Fibroblast of the aortic adventitia (primary cell): ENCODE data around the gene ROR1. TPM values are rescaled to one million over a fixed set of nuclear protein-coding genes. Genes with fewer than 3 reads are reported as not detected.
A peak's percentile ranks its signal among the peaks of the same experiment; 100 is the strongest.

Source experiments
- DNase-seq: peaks from one replicate; pipeline ENCODE4 v3.0.0-alpha.2; 2010; ENCODE audit warnings: low read depth
- H3K4me3 ChIP-seq: 2 replicates; pipeline ENCODE4 v1.5.1; 2011; ENCODE audit warnings: low read depth, mild to moderate bottlenecking, control low read depth, low read length, moderate library complexity
- CTCF ChIP-seq: IDR thresholded peaks from 2 replicates; pipeline ENCODE4 v1.5.1; 2011; ENCODE audit warnings: mild to moderate bottlenecking, low read length, control low read depth, inconsistent platforms; ENCODE audit not compliant: insufficient read depth
- total RNA-seq: library from RNA; depleted of rRNA; stranded (reverse); fragments of >200 nt; gene quantifications from 2 replicates; pipeline ENCODE4 v1.2.3, GENCODE V29; 2012; ENCODE audit warnings: low replicate concordance

ROR1 gene
- total RNA-seq, 1 donor: 18.8 TPM

GRCh38 chr1:64183395-64184002 is 409.7 kb downstream of the ROR1 start:
- peak; percentile 52 for DNase-seq
- H3K4me3 ChIP-seq: no peak overlapping the region
- no peak for TF ChIP-seq CTCF

GRCh38 chr1:64184003-64184440 is 410.2 kb downstream of the ROR1 start:
- no peak for TF ChIP-seq CTCF
- peak; percentile 69 for DNase-seq
- H3K4me3 ChIP-seq: no peak overlapping the region

GRCh38 chr1:64186138-64186897 is 412.5 kb downstream of the ROR1 start:
- no peak for TF ChIP-seq CTCF
- DNase-seq: peak; percentile 65
- no peak overlapping the region for H3K4me3 ChIP-seq

GRCh38 chr1:64186898-64187280 is 413.1 kb downstream of the ROR1 start:
- DNase-seq: no peak
- no peak for TF ChIP-seq CTCF
- H3K4me3 ChIP-seq: no peak overlapping the region

DNA sequence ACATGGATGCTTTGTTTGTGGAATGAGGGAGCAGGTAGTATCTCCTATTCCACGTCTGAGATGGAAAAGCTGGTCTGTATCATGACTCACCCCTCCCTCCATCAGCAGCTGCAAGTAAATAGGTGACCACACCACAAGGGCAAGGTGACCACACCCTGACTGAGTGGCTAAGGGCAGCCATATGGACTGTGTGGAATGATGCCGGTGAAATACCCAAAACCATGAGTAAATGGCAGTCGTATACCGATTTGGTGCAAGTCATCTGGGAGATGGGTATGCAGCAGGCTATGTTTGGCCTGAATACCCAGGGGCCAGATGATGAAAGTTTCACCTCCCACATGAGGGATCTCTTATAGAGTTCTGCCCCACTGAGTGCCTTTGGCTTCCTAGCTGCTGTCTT is 413.8 kb downstream of the ROR1 start:
- no peak for DNase-seq
- no peak overlapping the region for H3K4me3 ChIP-seq
- no peak for TF ChIP-seq CTCF

GRCh38 chr1:64192290-64192689 is 418.5 kb downstream of the ROR1 start:
- no peak for TF ChIP-seq CTCF
- H3K4me3 ChIP-seq: no peak overlapping the region
- DNase-seq: no peak
